BE2C (cell line): ENCODE results near the gene TMEM203.

ENCODE experiments used
- DNase-seq: peaks from one replicate; pipeline ENCODE4 v3.0.0-alpha.2; 2020
- H3K27me3 ChIP-seq: fragments of 250-450 bp; sonication (Bioruptor Pico); 2 replicates; pipeline ENCODE4 v1.5.1; 2020; ENCODE audit warnings: mild to moderate bottlenecking
- H3K36me3 ChIP-seq: fragments of 250-450 bp; sonication (Bioruptor Pico); 2 replicates; pipeline ENCODE4 v1.5.1; 2020; ENCODE audit warnings: mild to moderate bottlenecking
- H3K4me1 ChIP-seq: fragments of 250-450 bp; sonication (Bioruptor Pico); 2 replicates; pipeline ENCODE4 v1.5.1; 2020
- H3K4me3 ChIP-seq: 2 replicates; pipeline ENCODE4 v1.5.1; 2011; ENCODE audit warnings: low read depth, low read length
- H3K9me3 ChIP-seq: fragments of 250-450 bp; sonication (Bioruptor Pico); 2 replicates; pipeline ENCODE4 v1.5.1; 2020
- TF ChIP-seq, protein P1 (sequence below): IDR thresholded peaks from 2 replicates; pipeline ENCODE4 v1.5.1; 2012; ENCODE audit warnings: mild to moderate bottlenecking, low read depth, low read length

The TMEM203 gene

GRCh38 chr9:137218212-137218753 is 12.8 kb upstream of the TMEM203 start:
- Histone ChIP-seq H3K4me1 (peaks cover 16% of the 10 kb centered on the region), H3K27me3 (no peaks in the 10 kb centered on the region), H3K9me3 (no peaks in the 10 kb centered on the region), H3K36me3 (no peaks in the 10 kb centered on the region), H3K4me3 (no peak overlapping the region)
- TF ChIP-seq, protein P1, sequence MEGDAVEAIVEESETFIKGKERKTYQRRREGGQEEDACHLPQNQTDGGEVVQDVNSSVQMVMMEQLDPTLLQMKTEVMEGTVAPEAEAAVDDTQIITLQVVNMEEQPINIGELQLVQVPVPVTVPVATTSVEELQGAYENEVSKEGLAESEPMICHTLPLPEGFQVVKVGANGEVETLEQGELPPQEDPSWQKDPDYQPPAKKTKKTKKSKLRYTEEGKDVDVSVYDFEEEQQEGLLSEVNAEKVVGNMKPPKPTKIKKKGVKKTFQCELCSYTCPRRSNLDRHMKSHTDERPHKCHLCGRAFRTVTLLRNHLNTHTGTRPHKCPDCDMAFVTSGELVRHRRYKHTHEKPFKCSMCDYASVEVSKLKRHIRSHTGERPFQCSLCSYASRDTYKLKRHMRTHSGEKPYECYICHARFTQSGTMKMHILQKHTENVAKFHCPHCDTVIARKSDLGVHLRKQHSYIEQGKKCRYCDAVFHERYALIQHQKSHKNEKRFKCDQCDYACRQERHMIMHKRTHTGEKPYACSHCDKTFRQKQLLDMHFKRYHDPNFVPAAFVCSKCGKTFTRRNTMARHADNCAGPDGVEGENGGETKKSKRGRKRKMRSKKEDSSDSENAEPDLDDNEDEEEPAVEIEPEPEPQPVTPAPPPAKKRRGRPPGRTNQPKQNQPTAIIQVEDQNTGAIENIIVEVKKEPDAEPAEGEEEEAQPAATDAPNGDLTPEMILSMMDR: no peak
- DNase-seq: no peak

- H3K27me3 ChIP-seq: no peaks in the 10 kb centered on the region
- peak overlapping the region; percentile 41 for H3K4me3 ChIP-seq
- TF ChIP-seq, protein P1: no peak
- peak; percentile 81 for DNase-seq
- no peaks in the 10 kb centered on the region for H3K9me3 ChIP-seq
- H3K36me3 ChIP-seq: no peaks in the 10 kb centered on the region
- H3K4me1 ChIP-seq: peaks cover 13% of the 10 kb centered on the region
Measured at GRCh38 chr9:137217276-137218211, 12.1 kb upstream of the TMEM203 start.

DNA sequence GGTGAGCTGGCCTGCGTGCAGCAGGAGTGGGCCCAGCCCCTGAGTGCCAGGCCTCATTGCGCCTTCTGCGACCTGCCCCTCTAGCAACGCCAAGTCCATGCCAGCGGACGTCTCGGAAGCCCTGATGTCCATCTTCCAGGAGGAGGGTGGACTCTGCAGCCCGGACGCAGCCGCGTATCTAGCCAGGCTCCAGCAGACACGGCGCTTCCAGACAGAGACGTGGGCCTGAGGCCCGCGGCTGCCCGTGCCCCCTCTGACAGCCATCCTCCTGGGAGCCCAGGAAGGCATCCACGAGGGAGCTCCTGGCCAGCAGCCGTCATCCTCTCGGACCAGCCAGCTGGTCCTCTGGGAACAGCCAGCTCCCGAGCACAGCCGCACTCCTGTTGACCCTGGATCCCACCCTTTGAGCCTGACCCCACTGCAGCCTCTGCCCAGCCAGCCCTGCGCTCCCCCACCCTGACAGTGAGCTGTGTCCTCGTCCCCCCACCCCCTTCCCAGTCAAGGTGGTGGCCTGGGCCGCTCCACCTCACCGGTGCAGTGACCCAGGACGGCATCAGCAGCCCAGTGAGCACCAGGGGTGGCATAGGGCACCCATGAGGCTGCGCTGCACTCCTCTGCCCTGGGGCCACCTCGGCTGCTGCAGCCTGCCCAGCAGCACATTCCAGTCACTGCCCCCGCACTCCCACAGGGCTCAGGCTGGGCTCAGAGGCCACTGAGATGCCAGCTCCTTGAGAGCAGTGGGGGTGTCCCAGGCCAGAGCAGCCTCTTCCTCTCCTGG is 10.9 kb upstream of the TMEM203 start:
- DNase-seq: no peak
- no peak overlapping the region for H3K4me3 ChIP-seq
- TF ChIP-seq, protein P1: no peak
- H3K36me3 ChIP-seq: no peaks in the 10 kb centered on the region
- peaks cover 13% of the 10 kb centered on the region for H3K4me1 ChIP-seq
- no peaks in the 10 kb centered on the region for H3K27me3 ChIP-seq
- H3K9me3 ChIP-seq: no peaks in the 10 kb centered on the region

DNA sequence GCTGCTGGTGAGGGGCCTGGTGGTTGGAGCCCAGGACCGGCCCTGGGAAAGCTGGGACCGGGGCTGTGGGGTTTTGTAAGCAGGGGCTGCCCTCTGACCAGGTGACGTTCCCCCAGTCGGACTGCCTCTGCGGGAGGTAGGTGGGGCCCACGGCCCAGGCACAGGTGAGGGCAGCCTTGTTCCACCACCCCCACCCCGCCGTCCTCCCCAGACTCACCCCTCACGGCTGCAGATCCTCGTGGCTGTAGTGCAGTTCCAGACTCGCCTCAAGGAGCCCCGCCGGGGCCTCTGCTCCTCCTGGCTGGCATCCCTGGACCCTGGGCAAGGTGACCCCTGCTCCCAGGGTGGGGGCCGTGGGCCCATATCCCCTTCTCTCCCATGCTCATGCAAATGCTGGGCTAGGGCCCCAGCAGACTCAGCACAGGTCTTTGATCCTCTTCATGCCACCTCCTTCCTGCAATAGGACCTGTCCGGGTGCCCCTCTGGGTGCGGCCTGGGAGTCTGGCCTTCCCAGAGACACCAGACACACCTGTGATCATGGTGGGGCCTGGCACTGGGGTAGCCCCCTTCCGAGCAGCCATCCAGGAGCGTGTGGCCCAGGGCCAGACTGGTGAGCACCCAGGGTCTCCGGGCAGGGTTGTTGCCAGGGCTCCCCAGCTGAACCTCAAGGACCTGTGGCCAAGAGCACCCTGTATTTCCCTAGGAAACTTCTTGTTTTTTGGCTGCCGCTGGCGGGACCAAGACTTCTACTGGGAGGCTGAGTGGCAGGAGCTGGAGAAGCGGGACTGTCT is 9.9 kb upstream of the TMEM203 start:
- Histone ChIP-seq H3K4me3 (no peak overlapping the region), H3K27me3 (no peaks in the 10 kb centered on the region), H3K36me3 (no peaks in the 10 kb centered on the region), H3K4me1 (peaks cover 13% of the 10 kb centered on the region), H3K9me3 (no peaks in the 10 kb centered on the region)
- TF ChIP-seq, protein P1: no peak
- no peak for DNase-seq

DNA sequence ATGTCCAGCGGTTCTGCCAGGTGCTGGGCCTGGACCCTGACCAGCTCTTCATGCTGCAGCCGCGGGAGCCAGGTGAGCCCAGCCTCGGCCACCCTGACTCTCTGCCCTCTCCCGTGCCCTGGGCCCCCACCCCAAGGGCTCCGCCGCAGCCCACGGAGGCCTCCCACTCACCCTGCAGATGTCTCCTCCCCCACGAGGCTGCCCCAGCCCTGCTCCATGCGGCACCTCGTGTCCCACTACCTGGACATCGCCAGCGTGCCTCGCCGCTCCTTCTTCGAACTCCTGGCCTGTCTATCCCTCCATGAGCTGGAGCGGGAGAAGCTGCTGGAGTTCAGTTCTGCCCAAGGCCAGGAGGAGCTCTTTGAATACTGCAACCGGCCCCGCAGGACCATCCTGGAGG is 9.2 kb upstream of the TMEM203 start:
- no peak overlapping the region for H3K4me3 ChIP-seq
- no peaks in the 10 kb centered on the region for H3K9me3 ChIP-seq
- no peak for DNase-seq
- no peaks in the 10 kb centered on the region for H3K27me3 ChIP-seq
- H3K36me3 ChIP-seq: no peaks in the 10 kb centered on the region
- TF ChIP-seq, protein P1: no peak
- H3K4me1 ChIP-seq: peaks cover 13% of the 10 kb centered on the region
